HG02938 (cell line): ENCODE data around the gene MBIP.

ENCODE experiments used
- ATAC-seq: cut with Tn5 transposase; IDR thresholded peaks from one replicate; pipeline ENCODE4 v1.9.1; 2021; ENCODE audit warnings: mild to moderate bottlenecking, moderate library complexity; ENCODE audit not compliant: unreplicated experiment

MBIP gene

DNA sequence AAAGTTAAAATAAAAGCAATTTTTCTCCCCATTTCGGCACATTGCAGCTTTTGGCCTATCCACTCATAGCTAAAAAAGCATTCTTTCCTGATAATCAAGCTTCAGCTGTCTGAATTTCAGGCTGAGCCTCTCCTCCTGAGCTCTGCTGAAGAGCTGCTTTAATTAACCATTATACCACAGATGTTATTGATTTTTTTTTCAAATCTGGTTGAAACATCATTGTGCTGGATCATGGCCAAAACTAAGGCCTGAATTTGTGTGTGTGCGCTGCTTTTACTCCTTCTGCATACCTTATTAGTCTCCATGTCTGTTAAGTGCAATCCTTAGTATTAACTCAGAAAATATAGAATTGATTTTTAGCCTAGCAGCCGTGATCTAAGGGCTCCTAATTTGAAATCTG is 52.3 kb downstream of the MBIP start:
- ATAC-seq: no peak

DNA sequence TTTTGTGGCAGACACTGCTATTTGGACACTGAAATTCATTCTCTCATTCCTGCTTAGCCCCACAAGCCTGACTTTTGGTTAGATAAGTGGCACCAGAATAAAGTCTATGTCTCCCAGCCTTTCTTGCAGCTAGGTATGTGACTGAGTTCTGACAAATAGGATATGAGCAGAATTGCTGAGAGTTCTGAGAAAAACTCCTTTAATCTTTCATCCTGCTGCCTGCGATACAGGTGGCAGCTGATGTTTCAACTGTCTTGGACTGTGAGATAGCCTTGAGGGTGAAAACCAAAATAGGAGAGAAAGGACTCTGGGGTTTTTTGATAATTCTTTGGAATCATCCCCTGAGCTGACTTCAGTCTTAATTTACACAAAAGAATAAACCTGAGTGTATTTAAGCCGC is 55.8 kb downstream of the MBIP start:
- no peak for ATAC-seq

DNA sequence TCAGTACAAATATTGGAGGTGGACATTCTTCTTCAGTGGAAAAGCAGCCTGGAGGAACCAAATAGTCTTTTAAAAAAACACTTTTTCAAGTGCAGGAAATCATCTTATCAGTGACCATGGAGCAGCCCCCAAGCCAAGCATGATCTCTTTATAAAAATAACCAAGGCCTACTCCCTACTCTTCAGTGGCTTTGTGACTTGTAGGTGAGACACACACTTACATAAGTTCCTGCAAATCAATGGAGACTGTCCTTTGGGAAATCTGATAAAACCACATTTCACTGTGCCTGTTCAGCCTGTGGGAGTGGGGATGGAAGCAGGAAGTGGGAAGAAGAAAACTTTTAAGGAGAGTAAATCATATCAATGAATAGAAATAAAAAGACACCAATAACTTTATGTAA is 56.3 kb downstream of the MBIP start:
- no peak for ATAC-seq

DNA sequence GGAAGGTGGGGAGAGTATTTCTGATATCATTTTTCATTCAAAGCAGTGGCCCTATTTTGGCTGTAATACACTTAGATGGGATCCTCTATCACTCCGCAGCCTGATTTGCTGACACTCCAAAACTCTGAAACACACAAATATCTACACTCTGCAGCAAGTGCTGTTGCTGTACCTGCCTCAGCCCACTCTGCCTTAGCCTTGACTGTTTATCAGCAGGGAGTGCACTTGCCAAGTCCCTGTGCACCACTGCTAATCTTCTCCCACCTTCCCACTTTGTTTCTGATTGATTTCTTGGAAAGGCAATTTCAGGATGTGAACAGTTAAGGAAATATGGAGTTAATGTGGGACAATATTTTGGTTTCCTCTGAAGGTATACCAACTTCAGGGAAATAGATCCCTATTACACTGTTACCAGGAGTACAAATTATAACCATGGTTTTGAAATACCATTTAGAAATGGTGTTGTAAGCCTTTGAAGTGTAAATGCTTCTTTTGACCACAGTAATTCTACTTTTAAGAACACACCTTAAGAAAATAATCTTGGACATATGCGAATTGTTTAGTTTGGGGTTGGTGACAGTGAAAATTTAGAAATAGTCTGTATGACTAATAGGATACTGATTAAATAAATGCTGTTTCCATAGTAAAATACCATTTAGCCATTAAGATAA is 59.3 kb downstream of the MBIP start:
- ATAC-seq: no peak

DNA sequence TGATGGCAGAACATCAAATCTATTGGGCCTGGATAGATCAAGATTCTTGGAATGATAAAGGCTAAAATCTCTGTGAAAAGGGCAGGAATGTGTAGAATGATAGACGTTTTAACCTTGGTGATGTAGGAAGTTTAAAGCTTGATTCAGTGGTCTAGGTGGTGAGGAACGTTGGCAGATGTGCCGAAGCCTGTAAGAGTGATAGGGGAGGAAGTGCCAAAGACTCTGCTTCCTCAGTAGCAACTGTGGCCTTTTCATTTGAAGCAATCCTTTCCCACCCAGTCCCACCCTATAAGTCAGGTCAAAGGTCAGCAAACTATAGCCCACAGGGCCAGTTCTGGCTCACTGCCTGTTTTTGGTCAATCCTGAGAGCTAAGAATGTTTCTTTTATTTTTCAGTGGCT is 62.2 kb downstream of the MBIP start:
- no peak for ATAC-seq

- no peak for ATAC-seq
These were observed 64.2 kb downstream of the MBIP start for GRCh38 chr14:36256126-36256801.

- ATAC-seq: no peak
These were observed 66.3 kb downstream of the MBIP start for GRCh38 chr14:36254020-36254624.
